ENCODE measurements around the gene SLC8A2.

Gene SLC8A2

GRCh38 chr19:47503826-47504150 is 32.1 kb upstream of the SLC8A2 start:
- no peak for DNase-seq (ENCODE audit: low read depth)

GRCh38 chr19:47503130-47503825 is 31.6 kb upstream of the SLC8A2 start:
- DNase-seq (ENCODE audit: low read depth), result no peak

GRCh38 chr19:47499863-47500830 is 28.5 kb upstream of the SLC8A2 start:
- DNase-seq (ENCODE audit: low read depth), result no peak

GRCh38 chr19:47499371-47499770 is 27.7 kb upstream of the SLC8A2 start:
- DNase-seq (ENCODE audit: low read depth), result no peak

- no peak for DNase-seq (ENCODE audit: low read depth)
These were observed 26.9 kb upstream of the SLC8A2 start for GRCh38 chr19:47498561-47498960.

GRCh38 chr19:47497821-47498520 is 26.3 kb upstream of the SLC8A2 start:
- no peak for DNase-seq (ENCODE audit: low read depth)

GRCh38 chr19:47497050-47497766 is 25.5 kb upstream of the SLC8A2 start:
- DNase-seq (ENCODE audit: low read depth), result no peak

GRCh38 chr19:47495478-47496372 is 24.0 kb upstream of the SLC8A2 start:
- DNase-seq (ENCODE audit: low read depth), result no peak

- DNase-seq (ENCODE audit: low read depth), result no peak
These were observed 23.0 kb upstream of the SLC8A2 start for GRCh38 chr19:47494729-47495128.

GRCh38 chr19:47494211-47494547 is 22.5 kb upstream of the SLC8A2 start:
- DNase-seq (ENCODE audit: low read depth), result no peak

- no peak for DNase-seq (ENCODE audit: low read depth)
These were observed 21.9 kb upstream of the SLC8A2 start for GRCh38 chr19:47493378-47494210.

- no peak for DNase-seq (ENCODE audit: low read depth)
These were observed 21.1 kb upstream of the SLC8A2 start for GRCh38 chr19:47492571-47493377.

- no peak for DNase-seq (ENCODE audit: low read depth)
These were observed 20.4 kb upstream of the SLC8A2 start for GRCh38 chr19:47492137-47492533.

GRCh38 chr19:47491358-47492136 is 19.9 kb upstream of the SLC8A2 start:
- DNase-seq (ENCODE audit: low read depth), result no peak

GRCh38 chr19:47490847-47491246 is 19.2 kb upstream of the SLC8A2 start:
- no peak for DNase-seq (ENCODE audit: low read depth)

GRCh38 chr19:47490031-47490430 is 18.3 kb upstream of the SLC8A2 start:
- no peak for DNase-seq (ENCODE audit: low read depth)

GRCh38 chr19:47489072-47489914 is 17.6 kb upstream of the SLC8A2 start:
- DNase-seq (ENCODE audit: low read depth), result no peak
